Neural progenitor cell (in vitro differentiated cells): ENCODE measurements around the gene UNC93B1.

ENCODE experiments used
- CTCF ChIP-seq: fragments of 200-600 bp; sonication (generic); IDR thresholded peaks from 2 replicates; pipeline ENCODE4 v1.5.1; 2017; ENCODE audit warnings: antibody characterized with exemption, mild to moderate bottlenecking
- EZH2 ChIP-seq: fragments of 200-600 bp; sonication (generic); IDR thresholded peaks from 2 replicates; pipeline ENCODE4 v1.6.1; 2017; ENCODE audit warnings: antibody characterized with exemption, mild to moderate bottlenecking, moderate library complexity
- EZH2phosphoT487 ChIP-seq: fragments of 200-600 bp; sonication (generic); IDR thresholded peaks from 2 replicates; pipeline ENCODE4 v1.6.1; 2017; ENCODE audit warnings: antibody characterized with exemption

- TF ChIP-seq CTCF (no peak), EZH2 (no peak), EZH2phosphoT487 (no peak)
Observed at GRCh38 chr11:68031144-68031464, 27.2 kb upstream of the UNC93B1 start.
